Measurements from ENCODE around the gene PRMT2.

Gene PRMT2

DNA sequence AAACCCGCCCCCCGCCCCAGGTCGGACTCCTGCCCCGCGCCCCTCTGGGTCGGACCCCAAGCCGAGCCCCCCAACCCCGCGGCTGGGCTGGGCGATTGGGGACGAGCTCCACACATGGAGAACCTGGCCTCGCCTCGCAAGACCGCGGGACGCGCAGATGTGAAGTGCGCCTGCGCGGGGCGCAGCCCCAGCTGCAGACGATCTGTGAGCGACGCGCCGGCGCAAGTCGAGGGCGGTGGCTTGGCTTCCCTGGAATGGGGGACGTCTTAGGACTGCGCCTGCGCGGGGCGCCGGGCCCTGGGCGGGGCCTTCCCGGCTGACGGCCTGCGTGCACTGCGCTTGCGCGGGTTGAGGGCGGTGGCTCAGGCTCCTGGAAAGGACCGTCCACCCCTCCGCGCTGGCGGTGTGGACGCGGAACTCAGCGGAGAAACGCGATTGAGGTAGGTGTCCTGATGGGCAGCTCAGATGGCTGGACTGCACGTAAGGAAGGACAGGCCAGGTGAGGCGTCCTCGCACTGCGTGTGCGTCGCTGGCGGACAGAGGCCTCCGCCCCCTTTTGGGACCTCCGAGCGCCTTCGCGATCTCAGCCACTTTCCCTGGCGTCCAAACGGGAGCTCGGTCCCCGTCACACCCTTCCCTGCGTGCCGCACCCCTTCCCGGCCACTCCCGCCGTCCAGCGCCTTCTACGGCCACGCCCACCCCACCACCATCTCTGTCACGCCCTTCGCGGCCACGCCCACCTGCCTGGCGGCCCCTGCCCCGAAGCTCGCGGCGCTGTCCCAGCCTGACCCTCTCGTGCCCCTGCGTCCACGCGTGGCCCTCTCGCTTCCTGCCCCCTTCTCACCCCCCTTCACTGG lies at the start of gene PRMT2:
Gene PRMT2, plus strand, starts transcription at position 351 of the 857 bp plus-strand sequence. CDS start 1,278 bp downstream, outside the sequence.
- no peak for TF ChIP-seq GATA2 (IDR thresholded peaks at IDR 0.05; ENCODE audit: low read depth, low read length)
- no peak for TF ChIP-seq GATA3 (IDR thresholded peaks at IDR 0.05; ENCODE audit: low read depth, low read length)

DNA sequence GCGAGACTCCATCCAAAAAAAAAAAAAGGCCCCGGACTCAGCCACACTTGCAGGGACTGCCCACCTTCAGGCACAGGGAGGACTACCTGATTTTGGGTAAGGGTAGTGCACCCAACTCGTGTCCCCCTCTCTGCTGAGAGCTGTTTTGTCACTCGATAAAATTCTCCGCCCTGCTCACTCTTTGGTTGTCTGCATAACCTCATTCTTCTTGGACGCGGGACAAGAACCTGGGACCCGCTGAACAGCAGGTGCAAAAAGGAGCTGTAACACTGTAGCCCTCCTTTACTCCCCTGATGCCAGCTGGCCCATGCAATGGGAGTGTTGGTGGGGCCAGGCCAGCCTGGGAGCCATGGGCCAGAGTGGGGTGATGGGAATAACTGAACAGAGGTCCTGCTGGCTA lies 41.2 kb upstream of the PRMT2 start:
- no peak for TF ChIP-seq GATA2 (IDR thresholded peaks at IDR 0.05; ENCODE audit: low read depth, low read length)
- TF ChIP-seq GATA3 (IDR thresholded peaks at IDR 0.05; ENCODE audit: low read depth, low read length), result no peak

DNA sequence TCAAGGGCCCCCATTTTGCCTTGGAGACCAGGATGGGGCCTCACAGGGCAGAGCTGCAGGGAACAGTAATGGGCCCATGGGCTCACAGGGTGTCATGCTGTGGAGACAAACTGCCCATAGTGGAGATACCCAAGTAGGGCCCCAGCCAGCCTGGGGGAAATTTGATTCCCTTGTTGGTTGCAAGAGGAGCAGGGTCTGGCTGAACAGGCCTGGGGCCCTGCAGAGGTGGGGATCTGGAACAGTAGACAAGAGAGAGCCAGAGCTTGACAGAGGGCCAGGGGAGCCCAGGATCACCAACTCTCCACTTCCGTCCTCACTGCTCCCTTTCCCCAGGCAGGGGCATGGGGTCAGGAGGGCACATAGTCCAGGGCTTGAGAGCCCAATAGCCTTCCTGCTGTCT lies 39.3 kb upstream of the PRMT2 start:
- TF ChIP-seq GATA3 (IDR thresholded peaks at IDR 0.05; ENCODE audit: low read depth, low read length) (no peak), GATA2 (IDR thresholded peaks at IDR 0.05; ENCODE audit: low read depth, low read length) (no peak)

DNA sequence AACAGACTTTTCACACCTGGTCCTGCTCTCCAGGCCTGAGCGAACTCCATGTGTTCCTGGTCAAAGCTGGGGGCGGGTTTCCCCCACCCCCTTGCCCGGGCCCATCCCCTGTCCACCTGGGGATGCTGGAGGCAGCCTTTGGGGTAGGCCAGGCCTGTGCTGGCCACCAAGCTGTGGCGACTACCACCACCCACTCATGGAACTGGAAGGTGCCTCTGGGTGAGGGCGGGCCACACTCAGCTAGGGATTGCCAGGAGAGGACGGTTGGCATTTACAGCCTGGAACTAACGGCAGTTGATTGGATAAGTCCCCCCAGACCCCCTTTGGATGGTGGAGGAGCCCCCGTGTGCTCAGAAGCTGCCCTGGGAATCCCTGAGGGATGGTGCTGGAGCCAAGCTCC lies 38.4 kb upstream of the PRMT2 start:
- TF ChIP-seq GATA3 (IDR thresholded peaks at IDR 0.05; ENCODE audit: low read depth, low read length), result no peak
- TF ChIP-seq GATA2 (IDR thresholded peaks at IDR 0.05; ENCODE audit: low read depth, low read length), result no peak

DNA sequence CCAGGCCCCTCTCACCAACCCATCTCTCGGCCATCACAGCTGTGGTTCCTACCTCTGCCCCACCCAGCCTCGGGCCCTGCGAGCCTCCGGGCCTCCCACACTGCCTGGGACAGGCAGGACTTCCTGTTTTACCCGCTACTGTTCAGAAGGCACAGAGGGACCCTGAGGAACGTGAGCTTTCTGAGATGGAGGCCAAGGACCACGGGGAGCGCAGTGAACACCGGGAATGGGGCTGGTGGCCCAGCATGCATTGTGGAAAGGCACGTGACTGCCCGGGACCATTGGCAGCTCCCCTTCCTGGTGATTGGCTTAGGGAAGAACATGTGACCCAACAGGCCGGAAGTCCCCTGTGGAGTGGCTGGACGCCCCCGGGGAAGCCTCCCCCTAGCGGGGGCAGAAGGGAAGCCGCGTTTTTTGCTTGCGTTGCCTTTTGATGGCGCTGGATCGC lies 37.6 kb upstream of the PRMT2 start:
- no peak for TF ChIP-seq GATA3 (IDR thresholded peaks at IDR 0.05; ENCODE audit: low read depth, low read length)
- TF ChIP-seq GATA2 (IDR thresholded peaks at IDR 0.05; ENCODE audit: low read depth, low read length), result no peak

DNA sequence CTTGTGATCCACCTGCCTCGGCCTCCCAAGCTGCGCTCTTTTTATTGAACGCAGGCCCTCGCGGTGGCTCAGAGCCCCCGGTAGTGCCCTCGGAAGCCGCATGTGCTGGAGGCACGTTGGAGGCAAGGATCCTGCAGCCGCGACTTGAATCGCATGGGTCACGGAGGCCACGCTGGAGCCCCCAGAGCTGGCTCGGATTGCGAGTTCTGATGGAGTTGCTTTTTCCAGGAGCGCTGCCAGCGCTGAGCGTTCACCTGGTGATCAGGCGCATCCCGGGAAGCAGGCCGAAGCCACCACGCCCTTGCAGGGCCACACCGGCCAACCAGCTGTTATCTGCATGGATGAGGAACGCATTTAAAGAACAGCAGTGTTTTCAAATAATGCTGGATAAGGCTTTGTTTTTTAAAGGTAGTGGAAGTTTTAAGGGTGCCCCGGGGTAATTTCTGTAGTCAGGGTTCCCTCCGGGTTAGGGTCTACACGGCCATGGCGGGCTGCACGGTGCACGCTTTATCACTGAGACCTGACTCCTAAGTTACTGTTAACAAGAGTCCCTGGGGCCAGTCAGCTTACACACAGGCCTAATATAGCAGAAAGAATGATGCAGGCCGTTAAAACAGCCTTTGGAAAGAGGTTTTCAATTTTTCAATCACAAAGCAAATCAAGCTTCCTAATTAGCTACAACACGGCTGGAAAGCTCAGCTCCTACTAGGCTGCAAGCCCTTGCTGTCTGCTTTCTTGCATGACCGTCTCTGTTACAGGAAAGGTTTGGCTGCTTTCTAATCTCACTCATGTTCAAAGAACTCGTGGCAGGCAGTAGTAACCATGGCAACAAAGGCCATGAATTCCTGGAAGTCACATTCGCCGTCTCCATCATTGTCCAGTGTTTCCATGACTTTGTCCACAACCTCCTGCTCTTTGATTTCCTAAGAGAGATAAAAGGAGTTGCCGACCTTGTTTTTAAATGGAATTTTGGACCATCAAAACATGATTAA lies 36.6 kb upstream of the PRMT2 start:
- no peak for TF ChIP-seq GATA3 (IDR thresholded peaks at IDR 0.05; ENCODE audit: low read depth, low read length)
- TF ChIP-seq GATA2 (IDR thresholded peaks at IDR 0.05; ENCODE audit: low read depth, low read length), result no peak

DNA sequence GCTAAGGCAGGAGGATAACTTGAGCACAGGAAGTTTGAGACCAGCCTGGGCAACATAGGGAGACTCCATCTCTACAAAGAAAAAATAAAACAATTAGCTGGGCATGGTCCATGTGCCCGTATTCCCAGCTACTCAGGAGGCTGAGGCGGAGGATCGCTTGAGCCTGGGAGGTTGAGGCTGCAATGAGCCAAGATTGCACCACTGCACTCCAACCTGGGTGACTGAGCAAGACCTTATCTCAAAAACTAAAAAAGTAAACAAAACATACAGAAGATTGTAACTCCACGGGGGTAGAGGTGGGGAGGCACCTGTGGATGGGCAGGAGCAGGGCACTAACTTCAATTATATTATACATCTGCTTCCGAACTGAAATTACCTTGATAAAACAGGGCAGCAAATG lies 35.2 kb upstream of the PRMT2 start:
- TF ChIP-seq GATA3 (IDR thresholded peaks at IDR 0.05; ENCODE audit: low read depth, low read length) (no peak), GATA2 (IDR thresholded peaks at IDR 0.05; ENCODE audit: low read depth, low read length) (no peak)

DNA sequence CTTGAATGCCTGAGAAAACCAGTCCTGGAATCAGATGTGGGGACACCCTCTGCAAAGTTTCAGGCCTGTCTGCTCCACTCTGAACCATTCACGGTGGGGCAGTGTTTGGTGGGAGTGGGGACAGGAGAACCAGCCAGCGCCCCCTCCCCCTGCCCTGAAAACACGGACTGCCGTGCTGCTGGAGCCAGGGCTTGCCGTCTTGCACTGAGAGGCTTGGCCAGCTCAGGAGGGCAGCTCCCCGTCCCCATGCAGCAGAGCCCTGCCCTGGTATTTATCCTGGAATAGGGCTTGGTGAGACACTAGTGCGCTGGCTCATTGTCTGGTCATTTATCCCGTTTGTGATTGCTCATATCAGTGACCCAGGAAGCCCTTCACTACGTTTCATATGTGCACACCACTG lies 34.5 kb upstream of the PRMT2 start:
- TF ChIP-seq GATA2 (IDR thresholded peaks at IDR 0.05; ENCODE audit: low read depth, low read length) (no peak), GATA3 (IDR thresholded peaks at IDR 0.05; ENCODE audit: low read depth, low read length) (no peak)

DNA sequence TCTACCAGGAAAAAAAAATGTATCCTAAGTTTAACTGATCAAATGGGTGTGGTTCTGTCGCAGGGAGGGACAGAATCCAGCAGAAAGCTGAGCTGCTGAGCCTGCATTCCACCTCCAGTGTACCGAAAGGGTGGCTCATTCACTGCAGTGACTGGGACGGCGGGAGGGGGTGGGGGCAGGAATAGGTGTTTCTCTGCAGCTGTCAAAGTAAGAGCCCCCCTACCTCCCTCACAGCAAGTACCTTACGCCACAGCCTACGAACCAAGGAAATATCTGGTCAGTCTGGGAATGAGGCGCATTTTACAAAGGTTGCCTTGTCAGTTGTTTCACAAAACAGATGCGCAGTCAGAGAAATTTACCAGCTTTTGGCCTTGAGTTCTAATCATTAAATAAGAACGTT lies 32.2 kb upstream of the PRMT2 start:
- TF ChIP-seq GATA3 (IDR thresholded peaks at IDR 0.05; ENCODE audit: low read depth, low read length) (no peak), GATA2 (IDR thresholded peaks at IDR 0.05; ENCODE audit: low read depth, low read length) (no peak)

DNA sequence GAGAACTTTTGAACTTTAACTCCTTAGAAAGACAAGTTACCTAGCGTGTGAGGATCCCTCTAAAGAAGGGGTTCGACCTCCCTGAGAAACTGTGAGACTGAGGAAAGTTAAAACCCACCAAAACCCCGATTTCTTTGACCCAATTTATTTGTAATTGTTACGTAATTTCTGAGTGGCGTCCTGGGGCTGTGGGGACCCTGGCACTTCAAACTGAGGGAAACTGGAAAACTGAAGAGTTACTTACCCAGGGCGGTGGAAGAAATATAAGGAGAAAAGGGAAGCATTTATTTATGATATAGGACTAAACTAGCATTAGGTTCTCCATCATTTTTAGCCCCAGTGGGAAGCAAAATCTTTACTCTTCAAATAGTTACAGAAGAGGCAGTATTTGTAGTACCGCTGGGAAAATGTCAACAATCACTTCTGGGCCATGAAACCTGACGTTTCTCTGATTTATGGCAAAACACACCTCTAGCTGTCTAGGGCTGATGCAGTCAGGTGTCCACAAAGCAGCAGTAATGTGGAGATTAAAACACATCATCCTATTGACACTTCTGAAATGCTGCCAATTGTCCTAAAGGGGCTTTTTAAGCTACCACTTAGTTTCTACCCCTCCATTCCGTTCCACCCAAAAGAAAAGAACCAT lies 31.0 kb upstream of the PRMT2 start:
- no peak for TF ChIP-seq GATA2 (IDR thresholded peaks at IDR 0.05; ENCODE audit: low read depth, low read length)
- no peak for TF ChIP-seq GATA3 (IDR thresholded peaks at IDR 0.05; ENCODE audit: low read depth, low read length)

DNA sequence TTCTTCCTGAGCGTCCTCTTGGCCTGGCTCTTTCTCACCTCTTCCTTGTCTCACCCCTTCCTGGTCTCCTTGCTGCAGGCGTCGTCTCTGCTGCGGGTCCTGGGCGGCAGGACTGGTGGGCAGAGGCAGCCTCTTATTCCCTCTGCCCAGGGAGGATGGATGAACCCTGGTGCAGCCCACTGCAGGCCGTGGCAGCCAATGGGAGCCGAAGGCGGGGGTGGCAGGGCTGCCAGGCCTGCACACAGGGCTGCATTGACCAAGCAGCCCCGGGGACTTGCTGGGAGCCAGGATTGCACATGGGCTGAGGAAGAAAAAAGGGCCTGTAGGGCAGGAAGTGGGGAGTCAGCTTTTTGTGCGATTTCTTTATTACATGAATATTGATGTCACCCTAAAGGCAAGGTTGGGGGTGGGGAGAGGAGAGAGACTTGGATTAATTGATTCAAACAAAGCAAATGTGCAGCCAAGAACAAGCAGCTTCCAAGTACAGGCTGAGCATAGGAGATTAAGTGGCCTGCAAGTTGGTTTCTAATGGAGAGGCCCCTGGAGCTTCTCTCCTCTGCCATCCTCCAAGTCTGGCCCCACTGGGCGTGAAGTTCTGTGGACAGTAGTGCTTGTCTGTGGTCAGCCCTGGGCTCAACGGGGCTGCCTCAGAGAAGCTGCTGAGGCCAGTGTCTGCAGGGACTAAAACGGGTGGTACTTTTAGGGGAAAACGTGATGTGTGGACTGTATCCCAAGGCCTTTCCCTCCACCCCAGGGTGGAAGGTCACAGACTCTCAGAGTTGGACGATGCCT lies 30.3 kb upstream of the PRMT2 start, which contains the start of gene S100B:
Gene S100B, minus strand, starts transcription at position 108 of the 792 bp plus-strand sequence. CDS start 2,667 bp downstream, outside the sequence.
- TF ChIP-seq GATA3 (IDR thresholded peaks at IDR 0.05; ENCODE audit: low read depth, low read length) (no peak), GATA2 (IDR thresholded peaks at IDR 0.05; ENCODE audit: low read depth, low read length) (no peak)

DNA sequence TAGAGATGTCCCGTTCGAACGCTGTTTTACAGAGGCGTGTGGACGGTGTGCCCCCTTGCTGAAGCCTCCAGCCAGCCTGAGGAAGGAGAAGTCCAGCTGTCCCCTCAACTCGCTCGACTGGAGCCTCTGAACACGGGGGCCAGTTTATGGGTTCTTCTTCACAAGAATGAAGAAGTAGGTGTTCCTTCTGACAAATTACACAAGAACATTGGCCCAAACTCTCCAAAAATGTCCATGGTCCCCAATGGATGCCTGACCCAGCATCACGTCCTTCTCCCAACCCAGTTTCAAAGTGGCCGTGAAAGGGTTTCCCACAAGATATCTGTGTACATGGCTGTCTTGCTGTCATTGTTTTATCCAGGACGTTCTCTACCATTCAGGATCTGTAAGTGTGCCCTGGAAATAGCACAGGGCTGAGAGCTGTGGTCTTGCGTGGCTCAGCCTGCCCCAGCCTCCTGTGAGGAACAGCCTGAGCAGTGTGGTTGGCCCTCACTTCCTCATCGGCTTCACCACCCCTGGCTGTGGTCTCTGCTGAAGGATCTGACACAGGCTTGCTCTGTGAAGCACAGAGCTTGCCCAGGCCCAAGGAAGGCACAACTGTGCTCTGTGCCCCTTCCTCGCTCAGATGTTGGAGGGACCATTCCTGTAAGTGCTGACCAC lies 29.6 kb upstream of the PRMT2 start:
- no peak for TF ChIP-seq GATA2 (IDR thresholded peaks at IDR 0.05; ENCODE audit: low read depth, low read length)

DNA sequence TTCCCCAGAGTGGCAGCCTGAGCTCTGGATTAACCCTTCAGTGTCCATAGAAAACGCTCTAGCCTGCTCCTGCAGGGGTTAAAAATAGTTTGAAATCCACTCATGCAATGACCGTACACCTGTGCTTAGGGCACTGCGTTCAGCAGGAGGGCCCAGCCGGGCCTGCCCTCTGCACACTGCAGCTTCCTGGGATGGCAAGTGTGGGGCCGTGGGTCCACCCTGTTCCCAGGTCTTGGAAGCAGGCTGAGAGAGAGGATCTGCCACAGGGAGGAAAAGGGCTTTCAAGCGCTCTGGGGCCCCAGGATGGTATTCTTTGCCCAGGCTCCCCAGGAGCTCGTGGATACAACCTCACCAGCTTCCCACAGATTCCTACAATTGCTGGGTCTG lies 29.1 kb upstream of the PRMT2 start:
- TF ChIP-seq GATA3 (IDR thresholded peaks at IDR 0.05; ENCODE audit: low read depth, low read length) (no peak), GATA2 (IDR thresholded peaks at IDR 0.05; ENCODE audit: low read depth, low read length) (no peak)

All from SH-SY5Y (cell line).